Epidermal melanocyte (primary cell): ENCODE measurements around the gene SLC29A3.

Experiments used
- DNase-seq: peaks from one replicate; pipeline ENCODE4 v3.0.0; 2011; ENCODE audit warnings: low spot score; ENCODE audit not compliant: insufficient read length

Gene SLC29A3

GRCh38 chr10:71409516-71410104 lies 90.6 kb downstream of the SLC29A3 start:
- DNase-seq: no peak
